ENCODE results near the gene TPCN1.

The TPCN1 gene

GRCh38 chr12:113266106-113266895 lies 45.0 kb downstream of the TPCN1 start:
- H3K27ac ChIP-seq, result no peak overlapping the region
- TF ChIP-seq ZFX (IDR thresholded peaks at IDR 0.05; ENCODE audit: borderline replicate concordance) (no peak), CTCF (IDR thresholded peaks at IDR 0.05) (no peak)

GRCh38 chr12:113267621-113268020 lies 46.4 kb downstream of the TPCN1 start:
- H3K27ac ChIP-seq, result no peak overlapping the region
- TF ChIP-seq CTCF (IDR thresholded peaks at IDR 0.05), result no peak
- no peak for TF ChIP-seq ZFX (IDR thresholded peaks at IDR 0.05; ENCODE audit: borderline replicate concordance)

- no peak overlapping the region for H3K27ac ChIP-seq
- TF ChIP-seq ZFX (IDR thresholded peaks at IDR 0.05; ENCODE audit: borderline replicate concordance) (no peak), CTCF (IDR thresholded peaks at IDR 0.05) (no peak)
Observed at GRCh38 chr12:113268136-113268535, 46.9 kb downstream of the TPCN1 start.

- H3K27ac ChIP-seq, result no peak overlapping the region
- TF ChIP-seq CTCF (IDR thresholded peaks at IDR 0.05) (no peak), ZFX (IDR thresholded peaks at IDR 0.05; ENCODE audit: borderline replicate concordance) (no peak)
Observed at GRCh38 chr12:113268621-113269020, 47.4 kb downstream of the TPCN1 start.

- no peak overlapping the region for H3K27ac ChIP-seq
- TF ChIP-seq CTCF (IDR thresholded peaks at IDR 0.05) (no peak), ZFX (IDR thresholded peaks at IDR 0.05; ENCODE audit: borderline replicate concordance) (no peak)
Observed at GRCh38 chr12:113269257-113269943, 48.1 kb downstream of the TPCN1 start.

- H3K27ac ChIP-seq, result no peak overlapping the region
- TF ChIP-seq ZFX (IDR thresholded peaks at IDR 0.05; ENCODE audit: borderline replicate concordance) (no peak), CTCF (IDR thresholded peaks at IDR 0.05) (no peak)
Observed at GRCh38 chr12:113270709-113271009, 49.4 kb downstream of the TPCN1 start.

- TF ChIP-seq ZFX (IDR thresholded peaks at IDR 0.05; ENCODE audit: borderline replicate concordance), result no peak
- no peak overlapping the region for H3K27ac ChIP-seq
Observed at GRCh38 chr12:113271466-113271852, 50.2 kb downstream of the TPCN1 start.

Measured in 22Rv1 (cell line).